H1 (cell line): ENCODE results near the gene ZNHIT3. TPM values are rescaled to one million over a fixed set of nuclear protein-coding genes. Genes with fewer than 3 reads are reported as not detected.

Experiments used
- BCL11A ChIP-seq, 2 experiments: IDR thresholded peaks; one replicate each; pipeline ENCODE4 v1.6.1; 2011; ENCODE audit warnings: low read depth in 2 of 2, low read length in 2 of 2, mild to moderate bottlenecking in 2 of 2
- BRCA1 ChIP-seq: IDR thresholded peaks from 2 replicates; pipeline ENCODE4 v1.6.1; 2012; ENCODE audit warnings: low read depth, low read length, improper control_type of control experiment
- CHD7 ChIP-seq: fragments of 300-600 bp; sonication (generic); IDR thresholded peaks from 2 replicates; pipeline ENCODE4 v1.7.1; 2012; ENCODE audit warnings: low read length, moderate library complexity, mild to moderate bottlenecking, inconsistent platforms; ENCODE audit not compliant: insufficient replicate concordance
- JUND ChIP-seq: IDR thresholded peaks from 2 replicates; pipeline ENCODE4 v1.6.1; 2011; ENCODE audit warnings: mild to moderate bottlenecking, improper control_type of control experiment, low read length
- KDM5A ChIP-seq: fragments of 200-600 bp; IDR thresholded peaks from 2 replicates; pipeline ENCODE4 v1.7.1; 2012; ENCODE audit warnings: mild to moderate bottlenecking, low read length, inconsistent platforms, mixed read lengths
- MAFK ChIP-seq: IDR thresholded peaks from 2 replicates; pipeline ENCODE4 v1.6.1; 2012; ENCODE audit warnings: low read depth, mild to moderate bottlenecking, improper control_type of control experiment, low read length
- RFX5 ChIP-seq: IDR thresholded peaks from 2 replicates; pipeline ENCODE4 v1.6.1; 2011; ENCODE audit warnings: low read depth, low read length, improper control_type of control experiment, borderline replicate concordance
- RXRA ChIP-seq: IDR thresholded peaks from 2 replicates; pipeline ENCODE4 v1.6.1; 2011; ENCODE audit warnings: low read depth, mild to moderate bottlenecking, low read length, moderate library complexity; ENCODE audit not compliant: insufficient read depth
- SP1 ChIP-seq: IDR thresholded peaks from 2 replicates; pipeline ENCODE4 v1.6.1; 2011; ENCODE audit warnings: low read depth, low read length
- polyA plus RNA-seq, 7 experiments: library from polyadenylated mRNA; depleted of rRNA in 3 of 7; stranded (reverse) in 5 of 7; unstranded in 2 of 7; fragments of >200 nt in 5 of 7; fragments of 200-250 nt in 2 of 7; gene quantifications; 1 replicate in 5 of 7; 2 replicates in 1 of 7; 4 replicates in 1 of 7; pipeline versions ENCODE4 v1.2.1 to v1.2.3, GENCODE V29; 2011 to 2013; ENCODE audit warnings: missing spikeins in 2 of 7, mixed read lengths in 2 of 7
- total RNA-seq: library from RNA; stranded (reverse); fragmentation: NEBNext Ultra II Directional; extraction: Animal tissue kit (Norgen Biotek cat#: 25700); gene quantifications from 2 replicates; pipeline ENCODE4 v1.2.1, GENCODE V29; 2021
- TF ChIP-seq, protein P1 (sequence below): IDR thresholded peaks from 2 replicates; pipeline ENCODE4 v1.6.1; 2012; ENCODE audit warnings: inconsistent platforms

ZNHIT3 gene
- total and polyA plus RNA-seq, 2 of the 8 experiments (the other 6 are each of a cell fraction or from before 2014, with no cell fraction given) = 59.1 to 147 TPM

GRCh38 chr17:36482611-36483504 is 3.6 kb upstream of the ZNHIT3 start (continued):
- TF ChIP-seq CHD7 (no peak), SP1 (no peak), RXRA (no peak), BRCA1 (no peak), BCL11A (IDR thresholded peaks at IDR 0.05; ENCODE audit: low read depth in 2 of 2, low read length in 2 of 2) (no peak), MAFK (no peak), RFX5 (no peak), JUND (no peak), KDM5A (no peak)
- TF ChIP-seq, protein P1, sequence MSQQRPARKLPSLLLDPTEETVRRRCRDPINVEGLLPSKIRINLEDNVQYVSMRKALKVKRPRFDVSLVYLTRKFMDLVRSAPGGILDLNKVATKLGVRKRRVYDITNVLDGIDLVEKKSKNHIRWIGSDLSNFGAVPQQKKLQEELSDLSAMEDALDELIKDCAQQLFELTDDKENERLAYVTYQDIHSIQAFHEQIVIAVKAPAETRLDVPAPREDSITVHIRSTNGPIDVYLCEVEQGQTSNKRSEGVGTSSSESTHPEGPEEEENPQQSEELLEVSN = peak; percentile 100
